ENCODE data around the gene SMAGP. TPM values are rescaled to one million over a fixed set of nuclear protein-coding genes. Genes with fewer than 3 reads are reported as not detected.
"Not testable (repeated sequence)": the region's sequence is repeated elsewhere in the genome, so short reads cannot be mapped to it uniquely, and the experiment has no call there.

SMAGP gene
- total and polyA plus RNA-seq, 3 experiments from 2014 or later = 0.72 to 28.9 (median 0.84) TPM

DNA sequence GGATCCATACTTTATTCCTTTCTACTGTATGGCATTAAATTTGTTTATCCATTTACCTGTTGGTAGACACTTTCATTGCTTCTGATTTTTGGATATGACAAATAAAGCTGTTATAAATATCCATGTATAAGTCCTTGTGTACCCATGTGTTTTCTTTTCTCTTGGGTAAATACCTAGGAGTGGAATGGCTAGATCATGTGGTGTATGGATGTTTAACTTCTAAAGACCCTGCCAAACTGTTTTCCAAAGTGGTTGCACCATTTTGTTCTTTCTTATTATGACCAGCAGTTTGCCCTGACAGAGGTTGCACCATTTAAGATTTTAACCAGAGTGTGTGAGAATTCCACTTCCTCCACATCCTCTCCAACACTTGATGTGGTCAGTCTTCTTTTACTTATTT lies 37.6 kb downstream of the SMAGP start:
- Histone ChIP-seq H3K4me1 (ENCODE audit: insufficient read depth, low read length) (no peaks in the 10 kb centered on the region), H3K36me3 (ENCODE audit: insufficient read depth, low read length) (no peaks in the 10 kb centered on the region), H3K4me3 (ENCODE audit: low read length) (no peak overlapping the region), H3K27me3 (ENCODE audit: insufficient read depth, low read length, poor library complexity, severe bottlenecking) (no peaks in the 10 kb centered on the region), H3K27ac (ENCODE audit: low read depth, low read length) (no peak overlapping the region), H3K9me3 (ENCODE audit: low read length) (no peaks in the 10 kb centered on the region)
- DNase-seq = no peak
- Mint-ChIP-seq H3K4me1 (peaks cover 0 to 1% (median 0%) of the 10 kb centered on the region in 3 donors), H3K27me3 (peaks cover 0 to 3% of the 10 kb centered on the region in 2 donors), H3K36me3 (peaks cover 0 to 1% (median 0%) of the 10 kb centered on the region in 3 donors), H3K9me3 (no peaks in the 10 kb centered on the region), H3K27ac (no peak overlapping the region), H3K4me3 (no peak overlapping the region)
- ChIA-PET CTCF (interaction anchor here (1.0 kb wide), 1 partner anchor 21 kb away, joined by 3 read pairs; no protein-coding TSS in a partner anchor), POLR2A (no interaction called here)

DNA sequence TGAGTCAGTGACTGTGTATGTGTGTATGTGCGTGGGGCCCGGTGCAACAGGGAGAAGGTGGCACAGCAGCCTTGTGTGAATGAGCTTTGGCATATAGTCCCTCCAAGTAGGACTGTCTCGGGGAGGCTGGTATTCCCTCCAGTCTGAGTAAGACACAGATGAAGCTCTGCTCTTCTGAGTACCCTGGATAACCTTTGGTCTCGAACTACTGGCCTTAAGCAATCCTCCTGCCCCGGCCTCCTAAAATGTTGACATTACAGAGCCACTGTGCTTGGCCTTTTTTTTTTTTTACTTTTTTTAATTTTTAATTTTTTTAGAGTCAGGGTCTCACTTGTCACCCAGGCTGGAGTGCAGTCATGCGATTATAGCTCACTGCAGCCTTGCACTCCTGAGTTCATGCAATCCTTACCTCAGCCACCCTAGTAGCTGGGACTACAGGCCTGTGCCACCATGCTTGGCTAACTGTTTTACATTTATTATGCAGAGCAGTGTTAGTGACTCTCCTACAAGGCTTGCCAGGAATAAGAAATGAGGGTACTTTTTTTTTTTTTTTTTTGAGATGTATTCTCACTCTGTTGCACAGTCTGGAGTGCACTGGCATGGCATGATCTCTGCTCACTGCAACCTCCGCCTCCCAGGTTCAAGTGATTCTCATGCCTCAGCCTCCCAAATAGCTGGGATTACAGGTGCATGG lies 41.0 kb downstream of the SMAGP start:
- CTCF ChIA-PET = interaction anchor here (1.0 to 2.2 kb wide), 3 partner anchors 9 to 41 kb away, joined by 3 to 8 read pairs (median 3); partner anchors contain the start of genes DAZAP2, POU6F1 and SMAGP
- H3K4me1 ChIP-seq (ENCODE audit: insufficient read depth, low read length) = no peaks in the 10 kb centered on the region
- Mint-ChIP-seq H3K9me3 (no peaks in the 10 kb centered on the region), H3K36me3 (peaks cover 0 to 2% (median 1%) of the 10 kb centered on the region in 3 donors), H3K27ac (peak overlapping the region in 1 of 8 donors; percentile 38), H3K4me1 (peaks cover 0 to 4% (median 0%) of the 10 kb centered on the region in 3 donors), H3K4me3 (no peak overlapping the region), H3K27me3 (no peaks in the 10 kb centered on the region)
- no peaks in the 10 kb centered on the region for H3K9me3 ChIP-seq (ENCODE audit: low read length)
- no peak for DNase-seq
- H3K27ac ChIP-seq (ENCODE audit: low read depth, low read length) = no peak overlapping the region
- H3K4me3 ChIP-seq (ENCODE audit: low read length) = no peak overlapping the region
- H3K36me3 ChIP-seq (ENCODE audit: insufficient read depth, low read length) = no peaks in the 10 kb centered on the region
- no peaks in the 10 kb centered on the region for H3K27me3 ChIP-seq (ENCODE audit: insufficient read depth, low read length, poor library complexity, severe bottlenecking)
- POLR2A ChIA-PET = no interaction called here

DNA sequence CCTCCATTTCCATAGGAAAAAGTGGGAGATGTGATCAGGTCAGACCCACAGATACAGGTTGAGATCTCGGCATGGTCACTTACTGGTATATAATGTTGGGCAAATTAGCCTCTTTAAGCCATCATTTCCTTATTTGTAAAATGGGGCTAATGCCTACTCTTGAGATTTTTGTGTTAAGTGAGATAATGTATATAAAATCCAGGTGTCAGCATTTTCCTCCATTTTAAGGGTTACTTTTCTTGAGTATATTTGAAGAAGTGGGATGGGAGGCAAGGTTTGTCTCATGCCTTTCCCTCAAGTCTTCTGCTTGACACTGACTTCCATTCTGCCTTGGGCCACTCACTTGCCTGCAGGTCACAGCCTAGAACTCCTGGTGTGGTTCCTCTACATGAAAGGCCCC lies 42.3 kb downstream of the SMAGP start:
- H3K4me3 ChIP-seq (ENCODE audit: low read length) = no peak overlapping the region
- H3K36me3 ChIP-seq (ENCODE audit: insufficient read depth, low read length) = no peaks in the 10 kb centered on the region
- Mint-ChIP-seq H3K9me3 (no peaks in the 10 kb centered on the region), H3K27me3 (no peaks in the 10 kb centered on the region), H3K36me3 (peaks cover 0 to 2% (median 1%) of the 10 kb centered on the region in 3 donors), H3K4me3 (no peak overlapping the region), H3K27ac (peak overlapping the region in 1 of 8 donors; percentile 63), H3K4me1 (peaks cover 0 to 4% (median 0%) of the 10 kb centered on the region in 3 donors)
- ChIA-PET CTCF (no interaction called here), POLR2A (no interaction called here)
- no peaks in the 10 kb centered on the region for H3K4me1 ChIP-seq (ENCODE audit: insufficient read depth, low read length)
- H3K9me3 ChIP-seq (ENCODE audit: low read length) = no peaks in the 10 kb centered on the region
- H3K27ac ChIP-seq (ENCODE audit: low read depth, low read length) = no peak overlapping the region
- H3K27me3 ChIP-seq (ENCODE audit: insufficient read depth, low read length, poor library complexity, severe bottlenecking) = no peaks in the 10 kb centered on the region
- DNase-seq = no peak

- POLR2A ChIA-PET = not testable (repeated sequence)
These were observed 43.1 kb downstream of the SMAGP start for GRCh38 chr12:51227112-51227511.

GRCh38 chr12:51225771-51226170 lies 44.4 kb downstream of the SMAGP start:
- no peak for DNase-seq
- Mint-ChIP-seq H3K4me3 (no peak overlapping the region), H3K27ac (peak overlapping the region in 1 of 8 donors; percentile 42), H3K9me3 (no peaks in the 10 kb centered on the region), H3K4me1 (peaks cover 0 to 8% (median 2%) of the 10 kb centered on the region in 3 donors), H3K36me3 (peaks cover 0 to 3% (median 2%) of the 10 kb centered on the region in 3 donors), H3K27me3 (no peaks in the 10 kb centered on the region)
- Histone ChIP-seq H3K27me3 (ENCODE audit: insufficient read depth, low read length, poor library complexity, severe bottlenecking) (no peaks in the 10 kb centered on the region), H3K4me3 (ENCODE audit: low read length) (no peak overlapping the region), H3K4me1 (ENCODE audit: insufficient read depth, low read length) (no peaks in the 10 kb centered on the region), H3K27ac (ENCODE audit: low read depth, low read length) (no peak overlapping the region), H3K9me3 (ENCODE audit: low read length) (no peaks in the 10 kb centered on the region), H3K36me3 (ENCODE audit: insufficient read depth, low read length) (no peaks in the 10 kb centered on the region)
- ChIA-PET POLR2A (interaction anchor here (0.7 kb wide), 1 partner anchor 58 kb away, joined by 8 read pairs; no protein-coding TSS in a partner anchor), CTCF (no interaction called here)

More at GRCh38 chr12:51227112-51227511, 43.1 kb downstream of the SMAGP start:
- not testable (repeated sequence) for H3K4me3 Mint-ChIP-seq; H3K4me1 Mint-ChIP-seq; H3K27ac Mint-ChIP-seq; H3K4me1 ChIP-seq (ENCODE audit: insufficient read depth, low read length); H3K9me3 Mint-ChIP-seq; H3K27ac ChIP-seq (ENCODE audit: low read depth, low read length); H3K36me3 ChIP-seq (ENCODE audit: insufficient read depth, low read length); DNase-seq; H3K27me3 Mint-ChIP-seq; H3K9me3 ChIP-seq (ENCODE audit: low read length); H3K27me3 ChIP-seq (ENCODE audit: insufficient read depth, low read length, poor library complexity, severe bottlenecking); H3K4me3 ChIP-seq (ENCODE audit: low read length); H3K36me3 Mint-ChIP-seq
- CTCF ChIA-PET = interaction anchor here (1.1 kb wide), 1 partner anchor 9 kb away, joined by 3 read pairs; the partner anchor contains the start of gene POU6F1

DNA sequence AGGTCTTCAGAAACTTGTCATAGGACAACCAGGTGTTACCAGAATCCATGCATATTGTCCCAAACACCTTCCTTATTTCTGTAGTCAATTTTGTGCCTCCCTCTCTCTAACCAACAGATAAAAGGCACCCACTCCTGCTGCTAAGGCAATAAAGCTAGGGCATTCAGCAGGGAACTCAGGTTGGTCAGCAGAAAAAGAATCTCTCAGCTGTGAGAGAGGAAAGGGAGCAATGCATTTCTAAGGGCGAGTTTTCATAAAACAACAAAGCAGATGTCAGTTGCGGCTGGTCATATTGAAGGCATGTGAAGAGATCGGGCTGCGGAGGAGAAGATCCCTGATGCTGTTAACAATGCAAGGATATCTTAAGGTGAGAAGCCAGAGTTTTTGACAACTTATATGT lies 45.0 kb downstream of the SMAGP start:
- H3K9me3 Mint-ChIP-seq = no peaks in the 10 kb centered on the region
- H3K27ac Mint-ChIP-seq = peak overlapping the region in 3 of 8 donors; percentile 15 to 23 (median 18)
- ChIA-PET POLR2A (no interaction called here), CTCF (no interaction called here)
- peaks cover 0 to 3% (median 2%) of the 10 kb centered on the region in 3 donors for H3K36me3 Mint-ChIP-seq
- no peak overlapping the region for H3K27ac ChIP-seq (ENCODE audit: low read depth, low read length)
- no peaks in the 10 kb centered on the region for H3K4me1 ChIP-seq (ENCODE audit: insufficient read depth, low read length)
- H3K27me3 ChIP-seq (ENCODE audit: insufficient read depth, low read length, poor library complexity, severe bottlenecking) = no peaks in the 10 kb centered on the region
- no peaks in the 10 kb centered on the region for H3K27me3 Mint-ChIP-seq
- no peak overlapping the region for H3K4me3 Mint-ChIP-seq
- no peak for DNase-seq
- no peaks in the 10 kb centered on the region for H3K9me3 ChIP-seq (ENCODE audit: low read length)
- H3K4me3 ChIP-seq (ENCODE audit: low read length) = no peak overlapping the region
- no peaks in the 10 kb centered on the region for H3K36me3 ChIP-seq (ENCODE audit: insufficient read depth, low read length)
- H3K4me1 Mint-ChIP-seq = peaks cover 0 to 8% (median 2%) of the 10 kb centered on the region in 3 donors

DNA sequence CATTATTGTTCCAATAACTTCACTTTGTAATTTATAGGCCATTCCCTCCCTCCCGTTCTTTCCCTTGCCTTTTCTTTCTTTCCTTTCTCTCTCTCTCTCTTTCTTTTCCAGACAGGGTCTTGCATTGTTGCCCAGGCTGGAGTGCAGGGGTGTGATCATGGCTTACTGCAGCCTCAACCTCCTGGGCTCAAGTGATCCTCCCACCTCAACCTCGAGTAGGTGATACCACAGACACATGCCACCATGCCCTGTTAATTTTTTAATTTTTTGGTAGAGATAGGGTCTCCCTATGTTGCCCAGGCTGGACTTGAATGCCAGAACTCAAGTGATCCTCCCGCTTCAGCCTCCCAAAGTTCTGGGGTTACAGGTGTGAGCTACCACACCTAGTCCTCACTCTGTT lies 45.6 kb downstream of the SMAGP start:
- Histone ChIP-seq H3K4me1 (ENCODE audit: insufficient read depth, low read length) (no peaks in the 10 kb centered on the region), H3K27me3 (ENCODE audit: insufficient read depth, low read length, poor library complexity, severe bottlenecking) (no peaks in the 10 kb centered on the region), H3K27ac (ENCODE audit: low read depth, low read length) (no peak overlapping the region), H3K9me3 (ENCODE audit: low read length) (no peaks in the 10 kb centered on the region), H3K36me3 (ENCODE audit: insufficient read depth, low read length) (no peaks in the 10 kb centered on the region), H3K4me3 (ENCODE audit: low read length) (no peak overlapping the region)
- CTCF ChIA-PET = no interaction called here
- DNase-seq = no peak
- no peak overlapping the region for H3K4me3 Mint-ChIP-seq
- peak overlapping the region in 1 of 8 donors; percentile 23 for H3K27ac Mint-ChIP-seq
- no peaks in the 10 kb centered on the region for H3K9me3 Mint-ChIP-seq
- POLR2A ChIA-PET = no interaction called here
- H3K36me3 Mint-ChIP-seq = peaks cover 0 to 3% (median 2%) of the 10 kb centered on the region in 3 donors
- no peaks in the 10 kb centered on the region for H3K27me3 Mint-ChIP-seq
- H3K4me1 Mint-ChIP-seq = peaks cover under 1 to 12% (median 4%) of the 10 kb centered on the region in 3 donors

DNA sequence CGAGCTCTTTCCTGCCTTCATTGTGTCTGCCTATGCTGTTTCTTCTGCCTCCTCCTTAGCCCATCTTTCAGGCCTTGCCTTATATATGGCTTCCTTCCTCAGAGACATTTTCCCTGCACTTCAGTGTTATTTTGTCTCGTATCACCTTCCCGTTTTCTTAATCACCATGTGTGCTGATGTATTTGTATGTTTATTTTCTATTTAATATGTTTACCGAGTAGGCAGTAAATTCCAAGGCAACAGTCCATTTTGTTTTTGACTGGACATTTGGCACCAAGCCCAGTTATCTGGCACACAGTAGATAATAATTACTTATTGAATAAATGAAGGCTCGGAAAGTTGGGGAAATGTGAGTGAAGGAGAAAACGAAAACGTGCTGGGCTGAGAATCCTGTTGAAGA lies 47.8 kb downstream of the SMAGP start:
- Mint-ChIP-seq H3K4me1 (peaks cover 14 to 26% (median 19%) of the 10 kb centered on the region in 3 donors), H3K9me3 (no peaks in the 10 kb centered on the region), H3K4me3 (peak overlapping the region in 1 of 7 donors; percentile 18), H3K27me3 (no peaks in the 10 kb centered on the region), H3K36me3 (peaks cover 0 to 7% (median 3%) of the 10 kb centered on the region in 3 donors), H3K27ac (peak overlapping the region in 1 of 8 donors; percentile 42)
- ChIA-PET CTCF (no interaction called here), POLR2A (no interaction called here)
- H3K36me3 ChIP-seq (ENCODE audit: insufficient read depth, low read length) = no peaks in the 10 kb centered on the region
- peaks cover 12% of the 10 kb centered on the region for H3K4me1 ChIP-seq (ENCODE audit: insufficient read depth, low read length)
- H3K27me3 ChIP-seq (ENCODE audit: insufficient read depth, low read length, poor library complexity, severe bottlenecking) = no peaks in the 10 kb centered on the region
- H3K27ac ChIP-seq (ENCODE audit: low read depth, low read length) = no peak overlapping the region
- no peak overlapping the region for H3K4me3 ChIP-seq (ENCODE audit: low read length)
- DNase-seq = no peak
- H3K9me3 ChIP-seq (ENCODE audit: low read length) = no peaks in the 10 kb centered on the region

Measured in CD8-positive, alpha-beta memory T cell (primary cell).